ENCODE results near the gene IFT43.

The IFT43 gene

DNA sequence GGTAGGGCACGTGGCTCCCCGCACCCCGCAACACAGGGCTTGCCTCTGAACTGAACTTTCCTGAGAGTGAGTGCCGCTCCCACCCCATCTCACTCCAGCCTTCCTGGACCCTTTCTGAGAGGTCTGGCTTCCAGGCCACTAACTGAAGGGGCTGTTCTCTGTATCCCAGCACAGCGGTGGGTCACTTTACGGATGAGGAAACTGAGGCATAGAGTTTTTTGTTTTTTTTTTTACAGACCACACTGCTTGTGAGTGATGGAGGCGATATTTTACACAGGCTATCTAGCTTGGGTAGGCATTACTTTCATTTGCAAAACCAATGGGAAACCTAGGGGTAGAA, 2.6 kb upstream of the IFT43 start:
- H3K18ac ChIP-seq (ENCODE audit: low read length), result no peak overlapping the region
- H2BK120ac ChIP-seq (ENCODE audit: insufficient read depth, low read length, poor library complexity), result peak overlapping the region; percentile 73
- H3K27me3 ChIP-seq (ENCODE audit: insufficient read depth, low read length), result peaks cover 4% of the 10 kb centered on the region
- H3K36me3 ChIP-seq (ENCODE audit: control insufficient read depth in 1 of 2, insufficient read depth in 2 of 2, low read length in 2 of 2), result no peaks in the 10 kb centered on the region
- H2AFZ ChIP-seq (ENCODE audit: insufficient read depth, low read length, poor library complexity), result peak overlapping the region; percentile 86
- no peak overlapping the region for H2BK5ac ChIP-seq (ENCODE audit: low read depth, low read length, poor library complexity)
- no peak overlapping the region for H3K27ac ChIP-seq (ENCODE audit: low read depth, low read length)
- H4K91ac ChIP-seq (ENCODE audit: low read depth, low read length), result no peak overlapping the region
- no peak overlapping the region for H3K4ac ChIP-seq (ENCODE audit: low read depth, low read length)
- DNase-seq, result no peak
- peaks cover 11 to 15% of the 10 kb centered on the region in 2 experiments for H3K4me1 ChIP-seq (ENCODE audit: control insufficient read depth in 1 of 2, insufficient read depth in 2 of 2, low read length in 2 of 2)
- no peak overlapping the region for H4K12ac ChIP-seq (ENCODE audit: low read depth, low read length)
- peak overlapping the region; percentile 87 for H2BK12ac ChIP-seq (ENCODE audit: low read length)
- H3K23ac ChIP-seq (ENCODE audit: low read length), result no peak overlapping the region
- peaks cover 2% of the 10 kb centered on the region for H3K9me3 ChIP-seq (ENCODE audit: insufficient read depth, low read depth, low read length)
- peak overlapping the region; percentile 55 for H3K14ac ChIP-seq (ENCODE audit: low read length)
- peak overlapping the region; percentile 57 for H4K8ac ChIP-seq (ENCODE audit: low read depth, low read length)
- peak overlapping the region; percentile 55 for H3K4me2 ChIP-seq (ENCODE audit: low read length)
- H3K4me3 ChIP-seq (ENCODE audit: low read depth, low read length), result no peak overlapping the region
- WGBS (ENCODE audit: extremely low coverage, insufficient coverage, insufficient read length), result no CpG with 5 or more reads among the region's 7 CpGs
- H3K9ac ChIP-seq (ENCODE audit: low read length), result no peak overlapping the region
- H2AK5ac ChIP-seq (ENCODE audit: low read length), result peak overlapping the region; percentile 51
- peaks cover 11% of the 10 kb centered on the region for H3K79me1 ChIP-seq (ENCODE audit: low read length)
- peaks cover 5% of the 10 kb centered on the region for H3K79me2 ChIP-seq (ENCODE audit: control insufficient read depth, insufficient read depth, low read length, poor library complexity)

DNA sequence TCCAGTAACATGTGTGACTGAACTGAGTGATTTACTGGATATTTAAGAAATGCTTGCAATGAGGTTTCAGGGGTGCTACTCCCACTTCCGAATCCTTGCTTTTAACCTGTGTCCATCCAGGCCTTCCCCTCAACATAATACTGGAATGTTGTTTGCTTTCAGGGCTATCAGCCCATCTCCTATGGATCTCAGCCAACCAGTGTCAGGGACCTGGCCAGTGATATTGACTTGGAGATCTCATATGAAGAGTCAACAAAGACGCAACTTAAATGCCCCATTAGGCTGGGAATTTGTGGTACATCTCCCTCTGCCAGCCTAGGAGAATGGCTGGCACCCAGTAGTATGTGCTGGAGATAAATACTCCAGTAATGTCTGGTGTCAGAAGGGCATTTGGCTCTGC, 889 bp upstream of the IFT43 start:
- WGBS (ENCODE audit: extremely low coverage, insufficient coverage, insufficient read length), result no CpG with 5 or more reads among the region's 2 CpGs
- H3K23ac ChIP-seq (ENCODE audit: low read length), result no peak overlapping the region
- no peak overlapping the region for H3K4me2 ChIP-seq (ENCODE audit: low read length)
- H3K27me3 ChIP-seq (ENCODE audit: insufficient read depth, low read length), result peaks cover 4% of the 10 kb centered on the region
- H3K79me1 ChIP-seq (ENCODE audit: low read length), result peaks cover 10% of the 10 kb centered on the region
- H3K18ac ChIP-seq (ENCODE audit: low read length), result no peak overlapping the region
- H3K27ac ChIP-seq (ENCODE audit: low read depth, low read length), result no peak overlapping the region
- no peak overlapping the region for H4K12ac ChIP-seq (ENCODE audit: low read depth, low read length)
- H3K36me3 ChIP-seq (ENCODE audit: control insufficient read depth in 1 of 2, insufficient read depth in 2 of 2, low read length in 2 of 2), result peaks cover 0 to 2% of the 10 kb centered on the region in 2 experiments
- H4K8ac ChIP-seq (ENCODE audit: low read depth, low read length), result no peak overlapping the region
- peaks cover 5% of the 10 kb centered on the region for H3K79me2 ChIP-seq (ENCODE audit: control insufficient read depth, insufficient read depth, low read length, poor library complexity)
- H3K14ac ChIP-seq (ENCODE audit: low read length), result no peak overlapping the region
- DNase-seq, result no peak
- no peak overlapping the region for H3K4ac ChIP-seq (ENCODE audit: low read depth, low read length)
- H3K4me3 ChIP-seq (ENCODE audit: low read depth, low read length), result peak overlapping the region; percentile 9
- no peaks in the 10 kb centered on the region for H3K9me3 ChIP-seq (ENCODE audit: insufficient read depth, low read depth, low read length)
- H2BK5ac ChIP-seq (ENCODE audit: low read depth, low read length, poor library complexity), result no peak overlapping the region
- peaks cover 11 to 15% of the 10 kb centered on the region in 2 experiments for H3K4me1 ChIP-seq (ENCODE audit: control insufficient read depth in 1 of 2, insufficient read depth in 2 of 2, low read length in 2 of 2)
- H2BK12ac ChIP-seq (ENCODE audit: low read length), result no peak overlapping the region
- H2AFZ ChIP-seq (ENCODE audit: insufficient read depth, low read length, poor library complexity), result no peak overlapping the region
- H2AK5ac ChIP-seq (ENCODE audit: low read length), result no peak overlapping the region
- H4K91ac ChIP-seq (ENCODE audit: low read depth, low read length), result no peak overlapping the region
- no peak overlapping the region for H3K9ac ChIP-seq (ENCODE audit: low read length)
- H2BK120ac ChIP-seq (ENCODE audit: insufficient read depth, low read length, poor library complexity), result no peak overlapping the region

DNA sequence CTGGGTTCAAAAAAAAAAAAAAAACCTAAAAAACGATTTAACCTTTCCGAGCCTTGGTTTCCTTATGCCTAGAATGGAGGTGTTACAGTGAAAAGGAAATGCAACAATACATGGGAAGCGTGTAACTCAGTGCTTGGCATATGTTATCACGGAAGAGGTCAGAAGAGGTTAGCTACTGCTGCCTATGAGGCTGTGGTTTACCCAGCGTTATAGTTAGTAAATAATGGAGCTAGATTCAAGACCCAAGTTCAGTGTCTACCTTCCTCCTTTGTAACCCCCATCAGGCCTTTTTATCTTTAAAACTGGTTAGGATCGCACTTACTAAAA, 839 bp downstream of the IFT43 start:
- Histone ChIP-seq H3K4me3 (ENCODE audit: low read depth, low read length) (no peak overlapping the region), H4K8ac (ENCODE audit: low read depth, low read length) (no peak overlapping the region), H3K79me2 (ENCODE audit: control insufficient read depth, insufficient read depth, low read length, poor library complexity) (peaks cover 5% of the 10 kb centered on the region), H4K91ac (ENCODE audit: low read depth, low read length) (no peak overlapping the region), H3K9ac (ENCODE audit: low read length) (no peak overlapping the region), H2AFZ (ENCODE audit: insufficient read depth, low read length, poor library complexity) (no peak overlapping the region), H3K4me1 (ENCODE audit: control insufficient read depth in 1 of 2, insufficient read depth in 2 of 2, low read length in 2 of 2) (peaks cover 5 to 7% of the 10 kb centered on the region in 2 experiments), H3K4me2 (ENCODE audit: low read length) (peak overlapping the region; percentile 99), H3K9me3 (ENCODE audit: insufficient read depth, low read depth, low read length) (no peaks in the 10 kb centered on the region), H3K36me3 (ENCODE audit: control insufficient read depth in 1 of 2, insufficient read depth in 2 of 2, low read length in 2 of 2) (peaks cover 0 to 8% of the 10 kb centered on the region in 2 experiments), H3K27ac (ENCODE audit: low read depth, low read length) (no peak overlapping the region), H2BK5ac (ENCODE audit: low read depth, low read length, poor library complexity) (no peak overlapping the region), H3K14ac (ENCODE audit: low read length) (no peak overlapping the region), H2BK12ac (ENCODE audit: low read length) (no peak overlapping the region), H3K18ac (ENCODE audit: low read length) (no peak overlapping the region), H4K12ac (ENCODE audit: low read depth, low read length) (no peak overlapping the region), H3K4ac (ENCODE audit: low read depth, low read length) (no peak overlapping the region), H2AK5ac (ENCODE audit: low read length) (no peak overlapping the region), H3K27me3 (ENCODE audit: insufficient read depth, low read length) (peaks cover 4% of the 10 kb centered on the region), H3K23ac (ENCODE audit: low read length) (no peak overlapping the region), H3K79me1 (ENCODE audit: low read length) (peaks cover 9% of the 10 kb centered on the region), H2BK120ac (ENCODE audit: insufficient read depth, low read length, poor library complexity) (no peak overlapping the region)
- DNase-seq, result no peak
- WGBS (ENCODE audit: extremely low coverage, insufficient coverage, insufficient read length), result no CpG with 5 or more reads among the region's 6 CpGs

DNA sequence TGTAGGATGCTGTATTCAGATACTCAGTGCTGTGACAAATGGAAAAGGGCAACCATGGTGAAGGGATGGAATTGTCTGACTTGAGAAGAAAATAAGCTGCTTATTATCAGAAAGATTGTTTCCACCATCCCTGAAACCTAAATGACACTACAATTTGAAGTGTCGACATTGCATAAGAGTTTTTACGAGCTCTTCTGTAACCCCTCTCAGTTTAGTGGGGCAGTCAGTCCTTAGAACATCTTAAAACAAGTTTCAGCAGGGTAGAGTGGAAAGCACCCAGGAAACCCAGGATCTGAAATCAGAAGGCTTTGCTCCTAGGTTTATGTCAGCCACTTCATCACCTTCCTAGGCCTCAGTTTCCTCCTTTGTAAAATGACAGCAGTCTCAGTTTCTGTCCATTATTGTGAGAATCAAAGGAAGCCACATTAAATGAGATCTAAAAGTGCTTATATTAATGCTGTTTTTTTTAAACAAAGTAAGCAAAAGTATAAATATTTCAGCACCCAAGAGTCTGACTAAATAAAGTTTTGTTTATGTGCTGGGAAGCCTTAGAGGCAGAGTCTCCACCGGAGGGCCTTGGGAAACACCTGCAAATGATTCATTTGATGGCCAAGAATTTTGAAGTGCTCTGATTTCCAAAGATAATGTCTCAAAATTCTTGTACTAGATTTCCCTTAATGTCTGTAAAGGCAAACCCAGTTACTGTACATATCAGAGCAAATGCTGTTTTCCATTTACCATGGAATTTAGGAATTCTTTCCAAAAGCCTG, 1.8 kb downstream of the IFT43 start:
- H3K9ac ChIP-seq (ENCODE audit: low read length), result no peak overlapping the region
- H3K4me2 ChIP-seq (ENCODE audit: low read length), result no peak overlapping the region
- H3K4me1 ChIP-seq (ENCODE audit: control insufficient read depth in 1 of 2, insufficient read depth in 2 of 2, low read length in 2 of 2), result peaks cover 3 to 5% of the 10 kb centered on the region in 2 experiments
- H2AK5ac ChIP-seq (ENCODE audit: low read length), result no peak overlapping the region
- DNase-seq, result no peak
- H3K36me3 ChIP-seq (ENCODE audit: control insufficient read depth in 1 of 2, insufficient read depth in 2 of 2, low read length in 2 of 2), result peaks cover 0 to 10% of the 10 kb centered on the region in 2 experiments
- no peak overlapping the region for H3K27ac ChIP-seq (ENCODE audit: low read depth, low read length)
- no peaks in the 10 kb centered on the region for H3K9me3 ChIP-seq (ENCODE audit: insufficient read depth, low read depth, low read length)
- no peak overlapping the region for H3K4me3 ChIP-seq (ENCODE audit: low read depth, low read length)
- H2BK12ac ChIP-seq (ENCODE audit: low read length), result no peak overlapping the region
- no peak overlapping the region for H3K4ac ChIP-seq (ENCODE audit: low read depth, low read length)
- H2AFZ ChIP-seq (ENCODE audit: insufficient read depth, low read length, poor library complexity), result no peak overlapping the region
- no peak overlapping the region for H3K18ac ChIP-seq (ENCODE audit: low read length)
- H4K12ac ChIP-seq (ENCODE audit: low read depth, low read length), result no peak overlapping the region
- H3K79me1 ChIP-seq (ENCODE audit: low read length), result peaks cover 3% of the 10 kb centered on the region
- no peak overlapping the region for H2BK5ac ChIP-seq (ENCODE audit: low read depth, low read length, poor library complexity)
- no peak overlapping the region for H4K8ac ChIP-seq (ENCODE audit: low read depth, low read length)
- H4K91ac ChIP-seq (ENCODE audit: low read depth, low read length), result no peak overlapping the region
- peaks cover 4% of the 10 kb centered on the region for H3K27me3 ChIP-seq (ENCODE audit: insufficient read depth, low read length)
- no CpG with 5 or more reads among the region's 3 CpGs for WGBS (ENCODE audit: extremely low coverage, insufficient coverage, insufficient read length)
- no peak overlapping the region for H3K14ac ChIP-seq (ENCODE audit: low read length)
- no peak overlapping the region for H3K23ac ChIP-seq (ENCODE audit: low read length)
- no peak overlapping the region for H2BK120ac ChIP-seq (ENCODE audit: insufficient read depth, low read length, poor library complexity)
- peaks cover 4% of the 10 kb centered on the region for H3K79me2 ChIP-seq (ENCODE audit: control insufficient read depth, insufficient read depth, low read length, poor library complexity)
